PFSK-1 (cell line): ENCODE results near the gene CSPG4.

ENCODE experiments used
- POLR2AphosphoS5 ChIP-seq: IDR thresholded peaks from 2 replicates; pipeline ENCODE4 v1.6.1; 2012; ENCODE audit warnings: low read depth, mild to moderate bottlenecking, control low read depth, low read length, moderate library complexity
- REST ChIP-seq, 2 experiments: IDR thresholded peaks; 2 replicates each; pipeline versions ENCODE4 v1.6.1 to v1.8.0; 2011 to 2012; ENCODE audit warnings: low read depth in 2 of 2, low read length in 2 of 2, control low read depth in 1 of 2, inconsistent platforms in 1 of 2, mild to moderate bottlenecking in 1 of 2, moderate library complexity in 1 of 2; ENCODE audit not compliant: insufficient read depth in 1 of 2
- TAF1 ChIP-seq: IDR thresholded peaks from 2 replicates; pipeline ENCODE4 v1.6.1; 2012; ENCODE audit warnings: low read length, control low read depth, borderline replicate concordance; ENCODE audit not compliant: insufficient read depth

- no peak for TF ChIP-seq REST (IDR thresholded peaks at IDR 0.05; ENCODE audit: insufficient read depth in 1 of 2, low read depth in 2 of 2, low read length in 2 of 2)
- no peak for TF ChIP-seq POLR2AphosphoS5
- no peak for TF ChIP-seq TAF1
Measured at GRCh38 chr15:75732809-75733451, 20.3 kb upstream of the CSPG4 start.
